Measurements from ENCODE around the gene TMEM59L. TPM values are rescaled to one million over a fixed set of nuclear protein-coding genes. Genes with fewer than 3 reads are reported as not detected.
A peak's percentile ranks its signal among the peaks of the same experiment; 100 is the strongest.

TMEM59L gene
- total and polyA plus RNA-seq, 12 donors = 0.89 to 14.5 (median 5.4) TPM

DNA sequence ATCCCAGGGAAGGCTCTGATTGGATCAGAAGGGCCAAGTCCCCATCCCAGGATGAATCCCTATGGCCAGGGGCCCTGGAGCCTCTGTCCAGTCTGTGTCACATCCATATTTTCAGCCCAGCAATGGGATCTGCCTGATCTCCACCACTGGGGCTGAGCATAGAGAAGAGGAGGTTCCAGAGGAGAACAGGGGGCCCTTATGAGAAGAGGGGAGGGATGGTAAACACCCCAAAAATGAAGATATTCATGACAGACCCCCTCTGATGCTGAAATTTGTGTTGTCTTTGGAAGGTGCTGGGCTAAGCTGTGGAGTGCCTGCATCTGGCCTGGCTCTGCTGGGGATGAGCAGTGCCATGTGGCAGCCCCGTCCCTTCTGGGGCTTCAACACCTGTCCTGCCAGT lies 38.6 kb downstream of the TMEM59L start:
- intact Hi-C loops (cut with DNase I) = no loop called here
- H3K27ac ChIP-seq = peak overlapping the region in 3 of 5 donors; percentile 56 to 86 (median 83)
- H3K4me3 ChIP-seq = no peak overlapping the region
- no peaks in the 10 kb centered on the region for H3K36me3 ChIP-seq (replicated peaks in 1 of 2)
- H3K4me1 ChIP-seq (replicated peaks in 1 of 2) = peaks cover 7 to 29% of the 10 kb centered on the region in 2 donors
- H3K9me3 ChIP-seq (replicated peaks in 1 of 3) = no peaks in the 10 kb centered on the region
- DNase-seq = no peak
- WGBS, 4 donors = 88 to 100% (median 100%) methylated on average over 1 of the region's 1 CpG
- H3K27me3 ChIP-seq = no peaks in the 10 kb centered on the region
- TF ChIP-seq POLR2A (IDR thresholded peaks at IDR 0.05) = no peak
- TF ChIP-seq, protein P1, sequence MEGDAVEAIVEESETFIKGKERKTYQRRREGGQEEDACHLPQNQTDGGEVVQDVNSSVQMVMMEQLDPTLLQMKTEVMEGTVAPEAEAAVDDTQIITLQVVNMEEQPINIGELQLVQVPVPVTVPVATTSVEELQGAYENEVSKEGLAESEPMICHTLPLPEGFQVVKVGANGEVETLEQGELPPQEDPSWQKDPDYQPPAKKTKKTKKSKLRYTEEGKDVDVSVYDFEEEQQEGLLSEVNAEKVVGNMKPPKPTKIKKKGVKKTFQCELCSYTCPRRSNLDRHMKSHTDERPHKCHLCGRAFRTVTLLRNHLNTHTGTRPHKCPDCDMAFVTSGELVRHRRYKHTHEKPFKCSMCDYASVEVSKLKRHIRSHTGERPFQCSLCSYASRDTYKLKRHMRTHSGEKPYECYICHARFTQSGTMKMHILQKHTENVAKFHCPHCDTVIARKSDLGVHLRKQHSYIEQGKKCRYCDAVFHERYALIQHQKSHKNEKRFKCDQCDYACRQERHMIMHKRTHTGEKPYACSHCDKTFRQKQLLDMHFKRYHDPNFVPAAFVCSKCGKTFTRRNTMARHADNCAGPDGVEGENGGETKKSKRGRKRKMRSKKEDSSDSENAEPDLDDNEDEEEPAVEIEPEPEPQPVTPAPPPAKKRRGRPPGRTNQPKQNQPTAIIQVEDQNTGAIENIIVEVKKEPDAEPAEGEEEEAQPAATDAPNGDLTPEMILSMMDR (IDR thresholded peaks at IDR 0.05) = no peak

DNA sequence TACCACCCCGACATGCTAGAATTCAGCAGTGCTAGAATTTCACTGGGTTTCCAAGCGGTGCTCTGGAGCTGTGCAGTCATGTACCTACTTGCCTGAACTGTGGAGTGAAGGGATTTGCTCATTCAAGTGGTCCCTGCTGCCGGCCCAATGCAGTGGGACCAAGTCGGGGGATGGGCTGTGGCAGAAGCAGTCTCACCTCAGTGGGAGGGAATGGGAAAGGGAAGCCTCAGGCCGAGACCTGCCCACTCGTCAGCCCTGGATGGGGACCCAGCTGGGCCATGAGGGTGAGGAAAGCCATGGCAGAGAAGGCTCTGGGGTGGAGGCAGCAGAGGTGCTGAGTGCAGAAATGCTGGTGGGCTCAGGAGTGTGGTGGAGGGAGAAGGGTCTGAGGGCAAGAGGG lies 39.1 kb downstream of the TMEM59L start:
- TF ChIP-seq POLR2A (IDR thresholded peaks at IDR 0.05) = no peak
- TF ChIP-seq, protein P1 (IDR thresholded peaks at IDR 0.05) = no peak
- DNase-seq = no peak
- WGBS, 4 donors = 85 to 93% (median 89%) methylated on average over 6 of the region's 6 CpGs
- Histone ChIP-seq H3K27ac (peak overlapping the region in 2 of 5 donors; percentile 56 to 86), H3K9me3 (replicated peaks in 1 of 3) (no peaks in the 10 kb centered on the region), H3K4me1 (replicated peaks in 1 of 2) (peaks cover 7 to 33% of the 10 kb centered on the region in 2 donors), H3K4me3 (no peak overlapping the region), H3K27me3 (no peaks in the 10 kb centered on the region), H3K36me3 (replicated peaks in 1 of 2) (no peaks in the 10 kb centered on the region)
- intact Hi-C loops (cut with DNase I) = no loop called here

DNA sequence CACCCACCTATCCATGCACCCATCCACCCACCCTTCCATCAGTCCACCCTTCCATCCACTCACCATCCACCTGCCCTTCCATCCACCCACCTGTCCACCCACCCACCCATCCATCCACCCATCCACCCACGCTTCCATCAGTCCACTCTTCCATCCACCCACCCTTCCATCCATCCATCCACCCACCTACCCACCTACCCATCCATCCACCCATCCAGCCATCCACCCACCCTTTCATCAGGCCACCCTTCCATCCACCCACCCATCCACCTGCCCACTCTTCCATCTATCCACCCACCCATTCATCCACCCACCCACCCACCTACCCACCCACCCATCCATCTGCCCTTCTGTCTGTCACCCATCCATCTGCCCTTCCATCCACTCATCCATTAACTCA lies 41.2 kb downstream of the TMEM59L start:
- WGBS, 4 donors = 100% methylated on average over 1 of the region's 1 CpG
- H3K27me3 ChIP-seq = no peaks in the 10 kb centered on the region
- DNase-seq = no peak
- H3K36me3 ChIP-seq (replicated peaks in 1 of 2) = no peaks in the 10 kb centered on the region
- intact Hi-C loops (cut with DNase I) = no loop called here
- peaks cover 0 to 41% of the 10 kb centered on the region in 2 donors for H3K4me1 ChIP-seq (replicated peaks in 1 of 2)
- no peak overlapping the region for H3K4me3 ChIP-seq
- no peaks in the 10 kb centered on the region for H3K9me3 ChIP-seq (replicated peaks in 1 of 3)
- no peak overlapping the region for H3K27ac ChIP-seq
- TF ChIP-seq, protein P1 (IDR thresholded peaks at IDR 0.05) = no peak
- TF ChIP-seq POLR2A (IDR thresholded peaks at IDR 0.05) = no peak

DNA sequence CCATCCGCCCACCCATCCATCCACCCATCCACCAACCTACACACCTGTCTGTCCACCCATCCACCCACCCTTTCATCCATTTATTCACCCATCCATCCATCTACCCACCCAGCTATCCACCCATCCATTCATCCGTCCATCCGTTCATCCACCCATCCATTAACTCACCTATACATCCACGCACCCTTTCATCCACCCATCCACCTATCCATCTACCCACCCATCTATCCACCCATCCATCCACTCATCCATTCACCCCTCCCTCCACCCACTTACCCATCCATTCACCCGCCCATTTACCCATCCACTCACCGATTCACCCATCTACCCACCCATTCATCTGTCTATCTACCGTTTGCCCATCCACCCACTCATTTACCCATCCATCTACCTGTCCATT lies 41.8 kb downstream of the TMEM59L start:
- intact Hi-C loops (cut with DNase I) = no loop called here
- H3K9me3 ChIP-seq (replicated peaks in 1 of 3) = no peaks in the 10 kb centered on the region
- WGBS, 4 donors = 95 to 98% (median 97%) methylated on average over 7 of the region's 7 CpGs
- H3K27me3 ChIP-seq = no peaks in the 10 kb centered on the region
- H3K27ac ChIP-seq = no peak overlapping the region
- H3K4me3 ChIP-seq = no peak overlapping the region
- H3K4me1 ChIP-seq (replicated peaks in 1 of 2) = peaks cover 0 to 41% of the 10 kb centered on the region in 2 donors
- no peak for DNase-seq
- TF ChIP-seq, protein P1 (IDR thresholded peaks at IDR 0.05) = no peak
- no peak for TF ChIP-seq POLR2A (IDR thresholded peaks at IDR 0.05)
- H3K36me3 ChIP-seq (replicated peaks in 1 of 2) = no peaks in the 10 kb centered on the region

Measured in adrenal gland (tissue), 12 donors.